GM23338 (cell line): ENCODE results near the gene ICAM5. TPM values are rescaled to one million over a fixed set of nuclear protein-coding genes. Genes with fewer than 3 reads are reported as not detected.

Source experiments
- ATAC-seq: fragments of 200-7000 bp; cut with Tn5 transposase; 3 replicates; pipeline ENCODE4 v1.9.1; 2020
- DNase-seq: peaks from one replicate; pipeline ENCODE4 v3.0.0-alpha.2; 2015; ENCODE audit warnings: low spot score
- H2AFZ ChIP-seq: fragments of 200-600 bp; sonication (generic); 2 replicates; pipeline ENCODE4 v1.8.0; 2016; ENCODE audit warnings: antibody characterized with exemption, mild to moderate bottlenecking, moderate library complexity
- H3F3A ChIP-seq: fragments of 200-600 bp; sonication (generic); replicated peaks from 2 replicates; pipeline ENCODE4 v1.8.0; 2017; ENCODE audit warnings: antibody characterized with exemption, mixed run types, low read depth
- H3K27ac ChIP-seq: fragments of 200-600 bp; sonication (generic); 2 replicates; pipeline ENCODE4 v1.6.1; 2016; ENCODE audit warnings: low read depth
- H3K27me3 ChIP-seq: fragments of 200-600 bp; sonication (generic); 2 replicates; pipeline ENCODE4 v1.8.0; 2016; ENCODE audit warnings: mild to moderate bottlenecking, mixed run types, moderate library complexity; ENCODE audit not compliant: insufficient read depth
- H3K36me3 ChIP-seq: fragments of 200-600 bp; sonication (generic); 2 replicates; pipeline ENCODE4 v1.8.0; 2016; ENCODE audit warnings: mild to moderate bottlenecking; ENCODE audit not compliant: insufficient read depth
- H3K4me1 ChIP-seq: fragments of 200-600 bp; sonication (generic); 2 replicates; pipeline ENCODE4 v1.8.0; 2016; ENCODE audit warnings: mild to moderate bottlenecking, moderate library complexity; ENCODE audit not compliant: insufficient read depth
- H3K4me2 ChIP-seq: fragments of 200-600 bp; sonication (generic); 2 replicates; pipeline ENCODE4 v1.7.1; 2017; ENCODE audit warnings: mixed run types
- H3K4me3 ChIP-seq: fragments of 200-600 bp; sonication (generic); 2 replicates; pipeline ENCODE4 v1.6.1; 2016; ENCODE audit warnings: mixed run types
- H3K79me2 ChIP-seq: fragments of 200-600 bp; sonication (generic); replicated peaks from 2 replicates; pipeline ENCODE4 v1.8.0; 2017; ENCODE audit warnings: mild to moderate bottlenecking; ENCODE audit not compliant: insufficient read depth
- H3K9me2 ChIP-seq: fragments of 200-600 bp; sonication (generic); 2 replicates; pipeline ENCODE4 v1.8.0; 2017; ENCODE audit not compliant: insufficient read depth
- H4K20me1 ChIP-seq: fragments of 200-600 bp; sonication (generic); replicated peaks from 2 replicates; pipeline ENCODE4 v1.8.0; 2017; ENCODE audit warnings: mild to moderate bottlenecking; ENCODE audit not compliant: insufficient read depth
- H3K27ac Mint-ChIP-seq: 2 replicates; pipeline ENCODE4 v1.8.0; 2020; ENCODE audit warnings: inconsistent platforms, mild to moderate bottlenecking, moderate library complexity, mixed read lengths
- H3K27me3 Mint-ChIP-seq: 3 replicates; pipeline ENCODE4 v1.8.0; 2022; ENCODE audit warnings: low read depth, mild to moderate bottlenecking, moderate library complexity, mixed read lengths, inconsistent platforms; ENCODE audit not compliant: insufficient read depth, poor library complexity
- H3K36me3 Mint-ChIP-seq: 3 replicates; pipeline ENCODE4 v1.8.0; 2021; ENCODE audit warnings: low read depth, mild to moderate bottlenecking, inconsistent platforms, moderate library complexity, mixed read lengths
- H3K4me1 Mint-ChIP-seq: 3 replicates; pipeline ENCODE4 v1.8.0; 2020; ENCODE audit warnings: mild to moderate bottlenecking, inconsistent platforms, mixed read lengths
- H3K4me3 Mint-ChIP-seq: 3 replicates; pipeline ENCODE4 v1.8.0; 2021; ENCODE audit warnings: moderate library complexity, mild to moderate bottlenecking, inconsistent platforms, mixed read lengths
- H3K9me3 Mint-ChIP-seq: 3 replicates; pipeline ENCODE4 v1.8.0; 2020; ENCODE audit warnings: moderate library complexity, mild to moderate bottlenecking, inconsistent platforms, mixed read lengths
- CREB1 ChIP-seq: fragments of 250-450 bp; sonication (Bioruptor Pico); IDR thresholded peaks from 2 replicates; pipeline ENCODE4 v1.5.0; 2020; ENCODE audit warnings: low read depth, mild to moderate bottlenecking, moderate library complexity
- EZH2 ChIP-seq: fragments of 200-600 bp; sonication (generic); IDR thresholded peaks from one replicate; pipeline ENCODE4 v1.8.0; 2017; ENCODE audit warnings: antibody characterized with exemption, mild to moderate bottlenecking, low read depth; ENCODE audit not compliant: unreplicated experiment
- EZH2phosphoT487 ChIP-seq: fragments of 200-600 bp; sonication (generic); IDR thresholded peaks from one replicate; pipeline ENCODE4 v1.8.1; 2018; ENCODE audit warnings: antibody characterized with exemption; ENCODE audit not compliant: unreplicated experiment
- JUNB ChIP-seq: IDR thresholded peaks from one replicate; pipeline ENCODE4 v1.6.1; 2016; ENCODE audit warnings: antibody characterized with exemption; ENCODE audit not compliant: unreplicated experiment
- NANOG ChIP-seq: IDR thresholded peaks from 2 replicates; pipeline ENCODE4 v1.6.1; 2016; ENCODE audit warnings: antibody characterized with exemption, borderline replicate concordance
- REST ChIP-seq: IDR thresholded peaks from one replicate; pipeline ENCODE4 v1.6.1; 2018; ENCODE audit warnings: antibody characterized with exemption; ENCODE audit not compliant: unreplicated experiment
- STAT1 ChIP-seq: IDR thresholded peaks from one replicate; pipeline ENCODE4 v1.6.1; 2016; ENCODE audit warnings: antibody characterized with exemption; ENCODE audit not compliant: unreplicated experiment
- ZNF114 ChIP-seq: fragments of 250-450 bp; sonication (Bioruptor Pico); IDR thresholded peaks from 2 replicates; pipeline ENCODE4 v1.5.0; 2020; ENCODE audit warnings: mild to moderate bottlenecking, moderate library complexity
- ZNF331 ChIP-seq: fragments of 250-450 bp; sonication (Bioruptor Pico); IDR thresholded peaks from 2 replicates; pipeline ENCODE4 v1.5.0; 2020; ENCODE audit warnings: low read depth, mild to moderate bottlenecking, moderate library complexity
- ZNF462 ChIP-seq: fragments of 250-450 bp; sonication (Bioruptor Pico); IDR thresholded peaks from 2 replicates; pipeline ENCODE4 v1.5.0; 2020; ENCODE audit warnings: mild to moderate bottlenecking, moderate library complexity
- polyA plus RNA-seq: library from polyadenylated mRNA; unstranded; fragments of >200 nt; fragmentation: Nextera tagmentation; extraction: Ambion mirVana; gene quantifications from 2 replicates; pipeline ENCODE4 v1.2.1, GENCODE V29; 2016
- total RNA-seq: library from RNA; depleted of rRNA; stranded (reverse); fragments of >200 nt; shearing (Covaris generic); gene quantifications from 2 replicates; pipeline ENCODE4 v1.2.3, GENCODE V29; 2014
- TF ChIP-seq, protein P1 (sequence below), 2 experiments: fragments of 200-600 bp in 1 of 2; sonication (generic) in 1 of 2; conservative IDR thresholded peaks; 2 replicates each; pipeline versions ENCODE4 v1.5.1 to v1.6.1; 2016 to 2017; ENCODE audit warnings: antibody characterized with exemption in 2 of 2, low read depth in 2 of 2, mild to moderate bottlenecking in 2 of 2, moderate library complexity in 1 of 2

ICAM5 gene
- total and polyA plus RNA-seq, 2 experiments from 2014 or later = 0.47 to 4.6 TPM

DNA sequence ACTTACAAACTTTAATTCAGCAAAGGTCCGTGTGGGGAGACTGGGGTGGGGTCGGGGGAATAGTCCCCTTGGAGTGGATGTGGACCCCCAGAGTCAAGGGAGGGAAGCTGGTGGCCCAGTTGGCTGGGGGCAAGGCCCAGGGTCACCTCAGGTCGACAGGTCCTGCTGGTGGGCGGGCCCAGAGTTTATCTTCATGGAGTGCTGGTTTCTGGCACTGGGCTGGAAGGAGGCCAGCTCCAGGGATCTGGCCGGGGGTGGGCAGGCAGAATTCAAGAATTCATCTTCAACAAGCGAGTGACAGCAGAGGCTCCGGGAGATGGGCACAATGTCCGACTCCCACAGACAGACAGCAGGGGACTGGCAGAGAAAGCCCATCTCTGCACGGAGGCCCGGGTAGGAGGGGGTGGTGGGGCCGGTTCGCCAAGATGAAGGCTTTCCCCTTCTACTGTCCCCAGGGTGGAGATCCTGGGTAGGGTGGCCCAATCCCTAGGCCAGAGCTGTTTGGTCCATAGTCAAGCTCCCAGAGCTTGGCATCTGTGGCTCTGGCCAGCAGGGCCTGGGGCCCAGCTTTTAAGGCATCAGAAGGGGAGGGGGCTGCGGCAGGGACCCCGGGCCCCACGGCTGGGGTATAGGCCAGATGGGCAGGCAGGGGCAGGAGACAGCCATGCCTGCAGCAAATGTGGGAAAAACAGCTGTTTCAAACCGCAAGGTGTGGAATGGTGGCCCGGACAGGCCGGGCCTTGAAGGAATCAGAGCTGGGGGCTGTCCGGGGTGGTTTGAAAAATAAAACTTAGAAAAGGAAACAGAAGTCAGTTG, 26.7 kb downstream of the ICAM5 start:
- peak overlapping the region; percentile 78 for H3K27ac Mint-ChIP-seq
- peaks cover 13% of the 10 kb centered on the region; the same call in 2 of the 3 replicates for H3K4me1 Mint-ChIP-seq
- peak overlapping the region; percentile 94 for H3K4me3 Mint-ChIP-seq
- H3K27ac ChIP-seq = peak overlapping the region; percentile 83; the same call in 1 of the 2 replicates
- no peak overlapping the region for H2AFZ ChIP-seq
- H3K27me3 ChIP-seq = no peaks in the 10 kb centered on the region
- TF ChIP-seq REST (no peak), JUNB (no peak), ZNF331 (CRISPR knock-in tag) (no peak), ZNF114 (CRISPR knock-in tag) (no peak), ZNF462 (no peak), EZH2 (no peak), STAT1 (no peak), CREB1 (no peak), NANOG (no peak), EZH2phosphoT487 (no peak)
- TF ChIP-seq, protein P1, sequence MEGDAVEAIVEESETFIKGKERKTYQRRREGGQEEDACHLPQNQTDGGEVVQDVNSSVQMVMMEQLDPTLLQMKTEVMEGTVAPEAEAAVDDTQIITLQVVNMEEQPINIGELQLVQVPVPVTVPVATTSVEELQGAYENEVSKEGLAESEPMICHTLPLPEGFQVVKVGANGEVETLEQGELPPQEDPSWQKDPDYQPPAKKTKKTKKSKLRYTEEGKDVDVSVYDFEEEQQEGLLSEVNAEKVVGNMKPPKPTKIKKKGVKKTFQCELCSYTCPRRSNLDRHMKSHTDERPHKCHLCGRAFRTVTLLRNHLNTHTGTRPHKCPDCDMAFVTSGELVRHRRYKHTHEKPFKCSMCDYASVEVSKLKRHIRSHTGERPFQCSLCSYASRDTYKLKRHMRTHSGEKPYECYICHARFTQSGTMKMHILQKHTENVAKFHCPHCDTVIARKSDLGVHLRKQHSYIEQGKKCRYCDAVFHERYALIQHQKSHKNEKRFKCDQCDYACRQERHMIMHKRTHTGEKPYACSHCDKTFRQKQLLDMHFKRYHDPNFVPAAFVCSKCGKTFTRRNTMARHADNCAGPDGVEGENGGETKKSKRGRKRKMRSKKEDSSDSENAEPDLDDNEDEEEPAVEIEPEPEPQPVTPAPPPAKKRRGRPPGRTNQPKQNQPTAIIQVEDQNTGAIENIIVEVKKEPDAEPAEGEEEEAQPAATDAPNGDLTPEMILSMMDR (conservative IDR thresholded peaks at IDR 0.05; ENCODE audit: low read depth in 2 of 2) = no peak
- peaks cover 3% of the 10 kb centered on the region; the same call in 1 of the 2 replicates for H3K36me3 ChIP-seq
- H3F3A ChIP-seq = peaks cover 12% of the 10 kb centered on the region
- peak overlapping the region; percentile 92; the same call in 1 of the 2 replicates for H3K4me2 ChIP-seq
- H3K79me2 ChIP-seq = peaks cover 6% of the 10 kb centered on the region
- no peaks in the 10 kb centered on the region for H3K9me3 Mint-ChIP-seq
- H3K4me3 ChIP-seq = peak overlapping the region; percentile 92
- DNase-seq = no peak
- peaks cover 12% of the 10 kb centered on the region for H3K27me3 Mint-ChIP-seq
- no peaks in the 10 kb centered on the region for H3K9me2 ChIP-seq
- peaks cover 12% of the 10 kb centered on the region; the same call in 1 of the 2 replicates for H3K4me1 ChIP-seq
- H4K20me1 ChIP-seq = peaks cover 3% of the 10 kb centered on the region; the same call in 1 of the 2 replicates
- peak; percentile 11 for ATAC-seq
- peaks cover 32% of the 10 kb centered on the region for H3K36me3 Mint-ChIP-seq
